ENCODE data around the gene LPAR1.

Gene LPAR1

DNA sequence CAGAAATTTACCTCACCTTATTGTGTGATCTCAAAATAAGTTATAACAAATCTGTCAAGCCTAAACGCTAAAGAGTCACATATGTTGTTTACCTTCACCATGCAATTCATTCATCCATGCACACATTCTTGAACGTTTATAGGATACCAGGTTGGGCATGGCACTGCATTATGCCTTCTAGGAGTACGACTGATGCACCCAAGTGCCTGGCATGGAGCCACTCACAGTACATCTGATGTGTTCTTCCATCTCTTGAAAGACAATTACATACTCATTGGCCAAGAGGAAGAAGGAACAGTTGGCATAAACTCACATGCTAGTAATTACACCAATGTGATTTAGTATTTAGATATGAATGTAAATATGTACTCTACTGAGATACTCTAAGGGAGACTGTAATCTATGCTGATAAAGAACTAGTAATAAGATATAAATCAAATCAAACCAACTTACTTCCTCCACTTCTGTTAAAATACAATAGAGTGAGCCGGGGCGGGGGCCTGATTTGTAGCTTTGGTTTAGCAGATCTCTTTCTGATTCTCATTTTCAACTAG lies 90.7 kb downstream of the LPAR1 start:
- TF ChIP-seq, protein P1, sequence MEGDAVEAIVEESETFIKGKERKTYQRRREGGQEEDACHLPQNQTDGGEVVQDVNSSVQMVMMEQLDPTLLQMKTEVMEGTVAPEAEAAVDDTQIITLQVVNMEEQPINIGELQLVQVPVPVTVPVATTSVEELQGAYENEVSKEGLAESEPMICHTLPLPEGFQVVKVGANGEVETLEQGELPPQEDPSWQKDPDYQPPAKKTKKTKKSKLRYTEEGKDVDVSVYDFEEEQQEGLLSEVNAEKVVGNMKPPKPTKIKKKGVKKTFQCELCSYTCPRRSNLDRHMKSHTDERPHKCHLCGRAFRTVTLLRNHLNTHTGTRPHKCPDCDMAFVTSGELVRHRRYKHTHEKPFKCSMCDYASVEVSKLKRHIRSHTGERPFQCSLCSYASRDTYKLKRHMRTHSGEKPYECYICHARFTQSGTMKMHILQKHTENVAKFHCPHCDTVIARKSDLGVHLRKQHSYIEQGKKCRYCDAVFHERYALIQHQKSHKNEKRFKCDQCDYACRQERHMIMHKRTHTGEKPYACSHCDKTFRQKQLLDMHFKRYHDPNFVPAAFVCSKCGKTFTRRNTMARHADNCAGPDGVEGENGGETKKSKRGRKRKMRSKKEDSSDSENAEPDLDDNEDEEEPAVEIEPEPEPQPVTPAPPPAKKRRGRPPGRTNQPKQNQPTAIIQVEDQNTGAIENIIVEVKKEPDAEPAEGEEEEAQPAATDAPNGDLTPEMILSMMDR (IDR thresholded peaks at IDR 0.05), result no peak

DNA sequence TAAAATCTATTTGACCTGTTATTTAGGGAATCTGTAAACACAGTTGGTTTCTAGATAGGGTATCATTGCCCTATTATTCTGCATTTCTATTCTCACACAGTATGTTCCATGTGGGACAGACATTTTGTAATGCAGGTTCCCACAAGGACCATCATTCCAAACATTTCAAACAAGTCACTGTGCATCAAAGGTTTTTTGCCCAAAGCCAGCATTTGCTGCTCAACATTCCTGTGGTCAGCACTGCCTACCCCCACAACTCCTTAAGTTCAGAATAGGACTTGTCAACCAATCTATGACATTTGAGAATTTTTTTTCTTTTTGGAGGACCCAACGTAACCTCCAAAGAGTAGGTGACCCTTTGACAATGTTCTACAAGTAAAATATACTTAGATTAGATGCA lies 95.7 kb downstream of the LPAR1 start:
- intact Hi-C loops (cut with DNase I; ENCODE audit: low total_unique reads), result no loop called here
- H3K27ac ChIP-seq, result no peak overlapping the region
- no peaks in the 10 kb centered on the region for H3K27me3 ChIP-seq
- peaks cover 10 to 20% (median 11%) of the 10 kb centered on the region in 3 donors for H3K36me3 ChIP-seq
- DNase-seq, result no peak
- H3K9me3 ChIP-seq, result no peaks in the 10 kb centered on the region
- no peak overlapping the region for H3K4me3 ChIP-seq
- H3K4me1 ChIP-seq, result peaks cover 0 to 39% (median 15%) of the 10 kb centered on the region in 4 donors
- TF ChIP-seq, protein P1 (IDR thresholded peaks at IDR 0.05), result no peak

More for the DNA sequence above, 90.7 kb downstream of the LPAR1 start:
- no peaks in the 10 kb centered on the region for H3K36me3 ChIP-seq
- H3K27ac ChIP-seq, result no peak overlapping the region
- intact Hi-C loops (cut with DNase I; ENCODE audit: low total_unique reads), result no loop called here
- no peaks in the 10 kb centered on the region for H3K9me3 ChIP-seq
- peaks cover 0 to 31% (median 4%) of the 10 kb centered on the region in 4 donors for H3K4me1 ChIP-seq
- DNase-seq, result no peak
- H3K27me3 ChIP-seq, result no peaks in the 10 kb centered on the region
- H3K4me3 ChIP-seq, result no peak overlapping the region

DNA sequence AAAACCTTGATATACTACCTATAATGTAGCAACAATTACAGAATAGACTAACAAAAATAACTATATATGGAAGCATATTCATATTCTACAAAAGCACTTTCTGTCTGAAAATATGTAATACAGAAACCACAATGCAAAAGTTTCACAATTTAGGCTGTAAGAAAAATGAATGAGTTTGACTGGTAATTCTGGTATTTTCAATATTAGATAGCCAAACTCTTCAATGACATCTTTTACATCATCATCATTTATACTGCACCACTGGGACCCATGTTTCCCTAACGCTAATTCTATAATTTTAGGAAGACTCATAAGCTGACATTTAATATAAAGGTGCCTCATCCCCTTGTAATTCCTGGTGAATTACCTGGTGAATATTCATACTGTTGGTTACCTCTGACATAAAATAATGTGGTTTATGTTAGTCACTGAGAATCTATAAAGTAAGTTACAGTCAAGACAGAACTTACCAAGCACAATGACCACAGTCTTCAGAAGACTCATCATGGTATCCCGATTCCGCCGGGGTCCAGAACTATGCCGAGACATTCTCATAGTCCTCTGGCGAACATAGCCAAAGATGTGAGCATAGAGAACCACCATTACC lies 97.2 kb downstream of the LPAR1 start:
- TF ChIP-seq, protein P1 (IDR thresholded peaks at IDR 0.05), result no peak
- no peak for DNase-seq
- Histone ChIP-seq H3K27me3 (no peaks in the 10 kb centered on the region), H3K36me3 (peaks cover 10 to 20% (median 11%) of the 10 kb centered on the region in 3 donors), H3K27ac (no peak overlapping the region), H3K4me3 (no peak overlapping the region), H3K4me1 (peaks cover 0 to 52% (median 22%) of the 10 kb centered on the region in 4 donors), H3K9me3 (no peaks in the 10 kb centered on the region)
- intact Hi-C loops (cut with DNase I; ENCODE audit: low total_unique reads), result no loop called here

DNA sequence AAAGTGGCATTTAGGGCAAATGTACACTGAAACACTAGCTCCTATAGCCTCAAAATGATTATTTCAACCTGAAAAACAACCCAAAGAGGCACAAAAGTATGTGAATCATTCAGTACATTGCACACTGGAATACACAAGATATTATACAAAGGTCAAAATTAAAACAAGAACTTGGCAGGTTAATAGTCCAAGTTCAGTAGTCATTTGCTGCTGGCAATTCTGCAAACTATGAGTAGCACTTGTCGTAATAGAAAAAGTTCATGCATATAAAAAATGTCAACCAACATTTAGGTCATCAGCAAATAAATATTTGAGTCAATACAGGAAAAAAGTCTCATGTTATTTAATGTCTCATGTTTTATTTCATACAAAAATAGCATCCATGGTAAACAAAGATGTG lies 98.7 kb downstream of the LPAR1 start:
- Histone ChIP-seq H3K27ac (peak overlapping the region in 1 of 2 donors; percentile 11), H3K9me3 (no peaks in the 10 kb centered on the region), H3K27me3 (no peaks in the 10 kb centered on the region), H3K4me3 (no peak overlapping the region), H3K4me1 (peaks cover 0 to 67% (median 25%) of the 10 kb centered on the region in 4 donors), H3K36me3 (peaks cover 10 to 20% (median 11%) of the 10 kb centered on the region in 3 donors)
- intact Hi-C loops (cut with DNase I; ENCODE audit: low total_unique reads), result no loop called here
- TF ChIP-seq, protein P1 (IDR thresholded peaks at IDR 0.05), result no peak
- DNase-seq, result no peak

DNA sequence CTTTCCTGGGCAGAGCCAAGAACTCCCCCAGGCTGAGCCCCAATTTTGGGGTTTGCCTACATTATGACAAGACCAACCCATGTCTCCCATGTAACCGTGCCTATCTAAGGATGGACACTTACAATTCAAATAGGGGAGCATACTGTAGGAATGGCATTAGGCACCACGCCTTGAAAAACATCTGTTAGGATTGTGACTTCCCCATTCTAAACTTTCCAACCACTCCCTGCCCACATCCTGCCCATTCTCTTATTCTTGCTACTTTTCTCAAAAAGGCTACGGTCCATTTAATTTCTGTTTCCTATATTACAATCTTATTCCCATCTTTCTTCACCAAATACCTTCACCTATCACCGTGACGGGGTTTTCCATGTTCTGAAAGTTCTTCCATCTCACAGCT lies 99.2 kb downstream of the LPAR1 start:
- TF ChIP-seq, protein P1 (IDR thresholded peaks at IDR 0.05), result no peak
- no peaks in the 10 kb centered on the region for H3K9me3 ChIP-seq
- H3K27ac ChIP-seq, result peak overlapping the region; percentile 78 to 82
- no peak for DNase-seq
- H3K4me3 ChIP-seq, result no peak overlapping the region
- peaks cover 0 to 72% (median 25%) of the 10 kb centered on the region in 4 donors for H3K4me1 ChIP-seq
- H3K27me3 ChIP-seq, result no peaks in the 10 kb centered on the region
- intact Hi-C loops (cut with DNase I; ENCODE audit: low total_unique reads), result no loop called here
- peaks cover 10 to 20% (median 11%) of the 10 kb centered on the region in 3 donors for H3K36me3 ChIP-seq

Measured in tibial artery (tissue), 4 donors.